Stimulated activated CD4-positive, alpha-beta T cell treated with anti-CD3 and anti-CD28 coated beads, Interleukin-15, amount 100 ng/mL, for 24 hours (primary cell): ENCODE measurements around the gene CDK18.

Experiments used
- DNase-seq: peaks from one replicate; pipeline ENCODE4 v3.0.0-alpha.2; 2020

Gene CDK18

GRCh38 chr1:205541161-205541886, 36.9 kb downstream of the CDK18 start:
- DNase-seq: no peak

GRCh38 chr1:205542367-205542766, 37.9 kb downstream of the CDK18 start:
- DNase-seq: no peak

- DNase-seq: peak; percentile 52
Observed at GRCh38 chr1:205543351-205544301, 39.2 kb downstream of the CDK18 start.

GRCh38 chr1:205545001-205545919, 40.8 kb downstream of the CDK18 start:
- DNase-seq: no peak

GRCh38 chr1:205545991-205546390, 41.5 kb downstream of the CDK18 start:
- DNase-seq: no peak

GRCh38 chr1:205546541-205546940, 42.1 kb downstream of the CDK18 start:
- no peak for DNase-seq

- DNase-seq: no peak
Observed at GRCh38 chr1:205547936-205548827, 43.7 kb downstream of the CDK18 start.

- DNase-seq: no peak
Observed at GRCh38 chr1:205554026-205554811, 49.8 kb downstream of the CDK18 start.

GRCh38 chr1:205561501-205562203, 57.2 kb downstream of the CDK18 start:
- no peak for DNase-seq

GRCh38 chr1:205563927-205564441, 59.5 kb downstream of the CDK18 start:
- no peak for DNase-seq

GRCh38 chr1:205565799-205566198, 61.3 kb downstream of the CDK18 start:
- DNase-seq: no peak

- DNase-seq: no peak
Observed at GRCh38 chr1:205567716-205568115, 63.2 kb downstream of the CDK18 start.

- DNase-seq: no peak
Observed at GRCh38 chr1:205568135-205568468, 63.6 kb downstream of the CDK18 start.

GRCh38 chr1:205568469-205569361, 64.2 kb downstream of the CDK18 start:
- peak; percentile 27 for DNase-seq

GRCh38 chr1:205569411-205570172, 65.1 kb downstream of the CDK18 start:
- no peak for DNase-seq

GRCh38 chr1:205570173-205570501, 65.7 kb downstream of the CDK18 start:
- DNase-seq: no peak

GRCh38 chr1:205570796-205571537, 66.5 kb downstream of the CDK18 start:
- no peak for DNase-seq

GRCh38 chr1:205571747-205572146, 67.3 kb downstream of the CDK18 start:
- no peak for DNase-seq
